NOMO-1 (cell line): Measurements from ENCODE around the gene ZC3HAV1.
"Not testable (repeated sequence)": the region's sequence is repeated elsewhere in the genome, so short reads cannot be mapped to it uniquely, and the experiment has no call there.

Experiments used
- DNase-seq, 2 experiments: peaks; one replicate each; lab custom pipeline; 2025; ENCODE audit not compliant: unreplicated experiment in 2 of 2; lab: John Stamatoyannopoulos, UW

ZC3HAV1 gene

GRCh38 chr7:139089118-139089517 lies 20.4 kb downstream of the ZC3HAV1 start:
- no peak for DNase-seq

- DNase-seq: no peak
Measured at GRCh38 chr7:139088268-139088667, 21.3 kb downstream of the ZC3HAV1 start.

GRCh38 chr7:139087212-139087611 lies 22.3 kb downstream of the ZC3HAV1 start:
- no peak for DNase-seq

GRCh38 chr7:139086454-139086853 lies 23.1 kb downstream of the ZC3HAV1 start:
- DNase-seq: no peak

- DNase-seq: no peak
Measured at GRCh38 chr7:139084709-139085108, 24.8 kb downstream of the ZC3HAV1 start.

GRCh38 chr7:139081584-139081983 lies 27.9 kb downstream of the ZC3HAV1 start:
- DNase-seq: no peak

GRCh38 chr7:139080905-139081304 lies 28.6 kb downstream of the ZC3HAV1 start:
- DNase-seq: no peak

- no peak for DNase-seq
Measured at GRCh38 chr7:139079861-139080260, 29.7 kb downstream of the ZC3HAV1 start.

GRCh38 chr7:139078911-139079310 lies 30.6 kb downstream of the ZC3HAV1 start:
- DNase-seq: no peak

GRCh38 chr7:139078399-139078798 lies 31.1 kb downstream of the ZC3HAV1 start:
- no peak for DNase-seq

GRCh38 chr7:139077706-139078105 lies 31.8 kb downstream of the ZC3HAV1 start:
- DNase-seq: not testable (repeated sequence)

- DNase-seq: no peak
Measured at GRCh38 chr7:139075871-139076686, 33.4 kb downstream of the ZC3HAV1 start.

- DNase-seq: peak; percentile 7 to 50
Measured at GRCh38 chr7:139075031-139075652, 34.4 kb downstream of the ZC3HAV1 start.

GRCh38 chr7:139072796-139073195 lies 36.7 kb downstream of the ZC3HAV1 start:
- DNase-seq: peak; percentile 33 to 56

- DNase-seq: no peak
Measured at GRCh38 chr7:139071680-139072079, 37.8 kb downstream of the ZC3HAV1 start.

GRCh38 chr7:139068544-139069399 lies 40.7 kb downstream of the ZC3HAV1 start:
- no peak for DNase-seq

GRCh38 chr7:139066315-139066714 lies 43.2 kb downstream of the ZC3HAV1 start:
- DNase-seq: no peak

GRCh38 chr7:139065323-139065722 lies 44.2 kb downstream of the ZC3HAV1 start:
- no peak for DNase-seq

- no peak for DNase-seq
Measured at GRCh38 chr7:139061416-139061815, 48.1 kb downstream of the ZC3HAV1 start.

- no peak for DNase-seq
Measured at GRCh38 chr7:139060695-139061237, 48.8 kb downstream of the ZC3HAV1 start.

- DNase-seq: no peak
Measured at GRCh38 chr7:139059905-139060304, 49.6 kb downstream of the ZC3HAV1 start.
